NOMO-1 treated with DMSO at 0.1 percent for 48 hours (cell line): ENCODE data around the gene SNAP29.
"Not testable (repeated sequence)": the region's sequence is repeated elsewhere in the genome, so short reads cannot be mapped to it uniquely, and the experiment has no call there.

Experiments
- DNase-seq: peaks from one replicate; lab custom pipeline; 2025; ENCODE audit not compliant: unreplicated experiment; lab: John Stamatoyannopoulos, UW

SNAP29 gene

GRCh38 chr22:20927940-20928572, 69.2 kb downstream of the SNAP29 start:
- DNase-seq: no peak

- no peak for DNase-seq
These were observed 69.8 kb downstream of the SNAP29 start for GRCh38 chr22:20928573-20928967.

- DNase-seq: no peak
These were observed 71.2 kb downstream of the SNAP29 start for GRCh38 chr22:20930004-20930403.

- not testable (repeated sequence) for DNase-seq
These were observed 71.6 kb downstream of the SNAP29 start for GRCh38 chr22:20930435-20930834.

- no peak for DNase-seq
These were observed 72.4 kb downstream of the SNAP29 start for GRCh38 chr22:20931126-20931654.

GRCh38 chr22:20933910-20934309, 75.1 kb downstream of the SNAP29 start:
- no peak for DNase-seq

- DNase-seq: not testable (repeated sequence)
These were observed 76.2 kb downstream of the SNAP29 start for GRCh38 chr22:20935049-20935448.

- not testable (repeated sequence) for DNase-seq
These were observed 77.2 kb downstream of the SNAP29 start for GRCh38 chr22:20935780-20936539.

GRCh38 chr22:20937031-20937793, 78.4 kb downstream of the SNAP29 start:
- no peak for DNase-seq

- DNase-seq: no peak
These were observed 79.2 kb downstream of the SNAP29 start for GRCh38 chr22:20937794-20938671.

GRCh38 chr22:20939457-20940185, 80.8 kb downstream of the SNAP29 start:
- not testable (repeated sequence) for DNase-seq

- DNase-seq: no peak
These were observed 81.4 kb downstream of the SNAP29 start for GRCh38 chr22:20940186-20940651.
